Hair follicle dermal papilla cell (primary cell): ENCODE results near the gene ZFHX3. TPM values are rescaled to one million over a fixed set of nuclear protein-coding genes. Genes with fewer than 3 reads are reported as not detected.

ENCODE experiments used
- small RNA-seq: library from RNA; depleted of rRNA; stranded (forward); fragments of <200 nt; gene quantifications from one replicate; pipeline ENCODE3, GENCODE V24; 2012
- total RNA-seq: library from RNA; depleted of rRNA; stranded (reverse); fragments of >200 nt; gene quantifications from 2 replicates; pipeline ENCODE4 v1.2.3, GENCODE V29; 2012

ZFHX3 gene, protein sequence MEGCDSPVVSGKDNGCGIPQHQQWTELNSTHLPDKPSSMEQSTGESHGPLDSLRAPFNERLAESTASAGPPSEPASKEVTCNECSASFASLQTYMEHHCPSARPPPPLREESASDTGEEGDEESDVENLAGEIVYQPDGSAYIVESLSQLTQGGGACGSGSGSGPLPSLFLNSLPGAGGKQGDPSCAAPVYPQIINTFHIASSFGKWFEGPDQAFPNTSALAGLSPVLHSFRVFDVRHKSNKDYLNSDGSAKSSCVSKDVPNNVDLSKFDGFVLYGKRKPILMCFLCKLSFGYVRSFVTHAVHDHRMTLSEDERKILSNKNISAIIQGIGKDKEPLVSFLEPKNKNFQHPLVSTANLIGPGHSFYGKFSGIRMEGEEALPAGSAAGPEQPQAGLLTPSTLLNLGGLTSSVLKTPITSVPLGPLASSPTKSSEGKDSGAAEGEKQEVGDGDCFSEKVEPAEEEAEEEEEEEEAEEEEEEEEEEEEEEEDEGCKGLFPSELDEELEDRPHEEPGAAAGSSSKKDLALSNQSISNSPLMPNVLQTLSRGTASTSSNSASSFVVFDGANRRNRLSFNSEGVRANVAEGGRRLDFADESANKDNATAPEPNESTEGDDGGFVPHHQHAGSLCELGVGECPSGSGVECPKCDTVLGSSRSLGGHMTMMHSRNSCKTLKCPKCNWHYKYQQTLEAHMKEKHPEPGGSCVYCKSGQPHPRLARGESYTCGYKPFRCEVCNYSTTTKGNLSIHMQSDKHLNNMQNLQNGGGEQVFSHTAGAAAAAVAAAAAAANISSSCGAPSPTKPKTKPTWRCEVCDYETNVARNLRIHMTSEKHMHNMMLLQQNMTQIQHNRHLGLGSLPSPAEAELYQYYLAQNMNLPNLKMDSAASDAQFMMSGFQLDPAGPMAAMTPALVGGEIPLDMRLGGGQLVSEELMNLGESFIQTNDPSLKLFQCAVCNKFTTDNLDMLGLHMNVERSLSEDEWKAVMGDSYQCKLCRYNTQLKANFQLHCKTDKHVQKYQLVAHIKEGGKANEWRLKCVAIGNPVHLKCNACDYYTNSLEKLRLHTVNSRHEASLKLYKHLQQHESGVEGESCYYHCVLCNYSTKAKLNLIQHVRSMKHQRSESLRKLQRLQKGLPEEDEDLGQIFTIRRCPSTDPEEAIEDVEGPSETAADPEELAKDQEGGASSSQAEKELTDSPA (N-terminal part only)
- total RNA-seq = 11.7 and 13.3 TPM in 2 replicates

DNA sequence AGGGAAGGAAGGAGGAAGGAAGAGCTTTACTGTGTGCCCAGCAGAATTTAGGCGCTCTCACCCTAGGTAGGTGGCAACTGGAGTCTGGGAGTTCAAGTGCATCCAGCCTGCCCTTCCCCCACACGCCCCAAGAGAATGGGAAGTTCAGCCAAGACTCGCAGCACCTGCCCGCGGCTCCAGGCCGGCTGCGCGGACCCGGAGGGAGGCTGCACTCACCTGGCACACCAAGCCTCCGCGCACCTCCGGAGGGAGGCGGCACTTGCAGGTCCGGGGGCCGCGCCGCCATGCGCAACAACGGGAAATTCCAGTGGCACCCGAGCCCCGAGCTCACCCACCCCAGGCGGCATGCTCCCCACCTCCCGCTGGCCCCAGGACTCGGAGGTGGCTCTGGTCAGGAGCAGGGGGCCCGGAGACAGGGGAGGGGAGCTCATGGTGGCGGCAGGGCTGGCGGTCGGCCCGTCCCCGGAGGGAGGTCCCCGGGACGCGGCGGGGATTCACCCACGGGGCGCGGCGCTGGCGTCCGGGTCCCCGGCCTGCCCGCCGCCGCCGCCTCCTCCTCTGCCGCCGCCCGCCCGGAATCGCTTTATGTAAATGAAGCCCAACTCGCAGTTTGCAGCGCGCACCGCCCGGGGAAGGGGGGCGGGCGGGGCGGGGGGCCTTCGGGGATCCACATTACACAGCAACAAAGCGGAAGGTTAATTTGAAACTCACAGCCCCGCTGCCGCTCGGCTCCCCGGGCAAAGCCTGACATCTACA, at the start of gene ZFHX3:
Gene ZFHX3, minus strand, starts transcription at position 593 of the 756 bp plus-strand sequence. CDS start 87,983 bp downstream, outside the sequence.

Small RNAs within 50 kb of the gene (small RNA-seq; reads per million reads assigned to genes)
- gene AC002044.1 = not detected
- not detected for gene RNU7-71P
